ENCODE data around the gene CNOT6L. TPM values are rescaled to one million over a fixed set of nuclear protein-coding genes. Genes with fewer than 3 reads are reported as not detected.

CNOT6L gene
- total RNA-seq, 1 donor from 2014 or later, result 49.4 TPM

GRCh38 chr4:77848508-77848907, 29.3 kb upstream of the CNOT6L start:
- no peak for DNase-seq (ENCODE audit: low spot score in 2 of 2, unreplicated experiment in 2 of 2)
- TF ChIP-seq, protein P1, sequence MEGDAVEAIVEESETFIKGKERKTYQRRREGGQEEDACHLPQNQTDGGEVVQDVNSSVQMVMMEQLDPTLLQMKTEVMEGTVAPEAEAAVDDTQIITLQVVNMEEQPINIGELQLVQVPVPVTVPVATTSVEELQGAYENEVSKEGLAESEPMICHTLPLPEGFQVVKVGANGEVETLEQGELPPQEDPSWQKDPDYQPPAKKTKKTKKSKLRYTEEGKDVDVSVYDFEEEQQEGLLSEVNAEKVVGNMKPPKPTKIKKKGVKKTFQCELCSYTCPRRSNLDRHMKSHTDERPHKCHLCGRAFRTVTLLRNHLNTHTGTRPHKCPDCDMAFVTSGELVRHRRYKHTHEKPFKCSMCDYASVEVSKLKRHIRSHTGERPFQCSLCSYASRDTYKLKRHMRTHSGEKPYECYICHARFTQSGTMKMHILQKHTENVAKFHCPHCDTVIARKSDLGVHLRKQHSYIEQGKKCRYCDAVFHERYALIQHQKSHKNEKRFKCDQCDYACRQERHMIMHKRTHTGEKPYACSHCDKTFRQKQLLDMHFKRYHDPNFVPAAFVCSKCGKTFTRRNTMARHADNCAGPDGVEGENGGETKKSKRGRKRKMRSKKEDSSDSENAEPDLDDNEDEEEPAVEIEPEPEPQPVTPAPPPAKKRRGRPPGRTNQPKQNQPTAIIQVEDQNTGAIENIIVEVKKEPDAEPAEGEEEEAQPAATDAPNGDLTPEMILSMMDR (IDR thresholded peaks at IDR 0.05; ENCODE audit: unreplicated experiment), result no peak
- Mint-ChIP-seq H3K27ac (no peak overlapping the region), H3K4me3 (no peak overlapping the region), H3K4me1 (no peaks in the 10 kb centered on the region), H3K36me3 (no peaks in the 10 kb centered on the region), H3K9me3 (no peaks in the 10 kb centered on the region), H3K27me3 (ENCODE audit: low read depth) (no peaks in the 10 kb centered on the region)

GRCh38 chr4:77845929-77846328, 26.8 kb upstream of the CNOT6L start:
- Mint-ChIP-seq H3K4me3 (no peak overlapping the region), H3K9me3 (no peaks in the 10 kb centered on the region), H3K36me3 (no peaks in the 10 kb centered on the region), H3K4me1 (no peaks in the 10 kb centered on the region), H3K27me3 (ENCODE audit: low read depth) (no peaks in the 10 kb centered on the region), H3K27ac (no peak overlapping the region)
- TF ChIP-seq, protein P1 (IDR thresholded peaks at IDR 0.05; ENCODE audit: unreplicated experiment), result no peak
- no peak for DNase-seq (ENCODE audit: low spot score in 2 of 2, unreplicated experiment in 2 of 2)

DNA sequence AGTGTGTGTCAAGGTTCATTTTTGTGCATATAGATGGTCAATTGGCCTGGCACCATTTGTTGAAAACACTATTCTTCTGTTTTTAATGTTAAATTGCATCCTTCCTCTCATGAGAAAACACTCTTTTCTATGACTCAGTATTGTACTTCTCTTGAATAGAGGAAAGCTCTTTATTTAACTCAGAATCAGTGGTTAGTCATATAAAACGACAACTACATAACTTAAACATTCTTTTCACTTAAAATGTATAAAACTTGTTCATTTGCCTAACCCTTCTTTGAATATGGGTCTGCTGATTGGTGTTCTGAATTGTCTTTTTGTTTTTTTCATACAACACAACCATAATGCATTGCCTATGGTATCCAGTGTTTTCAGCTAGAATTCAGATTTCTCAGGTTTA, 26.2 kb upstream of the CNOT6L start:
- H3K36me3 Mint-ChIP-seq, result no peaks in the 10 kb centered on the region
- H3K27me3 Mint-ChIP-seq (ENCODE audit: low read depth), result no peaks in the 10 kb centered on the region
- H3K4me3 Mint-ChIP-seq, result no peak overlapping the region
- TF ChIP-seq, protein P1 (IDR thresholded peaks at IDR 0.05; ENCODE audit: unreplicated experiment), result no peak
- no peaks in the 10 kb centered on the region for H3K9me3 Mint-ChIP-seq
- H3K4me1 Mint-ChIP-seq, result no peaks in the 10 kb centered on the region
- no peak for DNase-seq (ENCODE audit: low spot score in 2 of 2, unreplicated experiment in 2 of 2)
- H3K27ac Mint-ChIP-seq, result no peak overlapping the region

DNA sequence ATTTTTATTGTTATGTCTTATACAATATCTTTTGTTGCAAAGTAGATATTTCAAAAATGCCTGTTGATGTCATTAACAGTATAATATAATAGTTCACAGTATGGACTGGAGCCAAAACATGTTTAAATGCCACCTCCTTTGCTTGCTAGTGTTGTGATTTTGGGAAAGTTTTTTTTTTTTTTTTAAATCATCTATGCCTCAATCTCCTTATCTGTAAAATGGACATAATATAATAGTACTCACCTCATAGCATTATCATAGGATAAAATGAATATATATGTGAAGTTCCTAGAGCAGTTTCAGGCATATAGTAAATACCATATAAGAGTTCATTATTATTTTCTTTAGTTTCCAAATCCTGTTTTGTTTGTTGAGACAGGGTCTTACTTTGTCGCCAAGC, 25.2 kb upstream of the CNOT6L start:
- no peak for DNase-seq (ENCODE audit: low spot score in 2 of 2, unreplicated experiment in 2 of 2)
- H3K9me3 Mint-ChIP-seq, result no peaks in the 10 kb centered on the region
- H3K36me3 Mint-ChIP-seq, result no peaks in the 10 kb centered on the region
- H3K4me1 Mint-ChIP-seq, result no peaks in the 10 kb centered on the region
- TF ChIP-seq, protein P1 (IDR thresholded peaks at IDR 0.05; ENCODE audit: unreplicated experiment), result no peak
- H3K27me3 Mint-ChIP-seq (ENCODE audit: low read depth), result no peaks in the 10 kb centered on the region
- H3K27ac Mint-ChIP-seq, result no peak overlapping the region
- no peak overlapping the region for H3K4me3 Mint-ChIP-seq

- no peaks in the 10 kb centered on the region for H3K4me1 Mint-ChIP-seq
- DNase-seq (ENCODE audit: low spot score in 2 of 2, unreplicated experiment in 2 of 2), result no peak
- H3K27me3 Mint-ChIP-seq (ENCODE audit: low read depth), result no peaks in the 10 kb centered on the region
- no peak overlapping the region for H3K4me3 Mint-ChIP-seq
- H3K36me3 Mint-ChIP-seq, result no peaks in the 10 kb centered on the region
- TF ChIP-seq, protein P1 (IDR thresholded peaks at IDR 0.05; ENCODE audit: unreplicated experiment), result no peak
- H3K27ac Mint-ChIP-seq, result no peak overlapping the region
- H3K9me3 Mint-ChIP-seq, result no peaks in the 10 kb centered on the region
These were observed 24.5 kb upstream of the CNOT6L start for GRCh38 chr4:77843628-77844027.

DNA sequence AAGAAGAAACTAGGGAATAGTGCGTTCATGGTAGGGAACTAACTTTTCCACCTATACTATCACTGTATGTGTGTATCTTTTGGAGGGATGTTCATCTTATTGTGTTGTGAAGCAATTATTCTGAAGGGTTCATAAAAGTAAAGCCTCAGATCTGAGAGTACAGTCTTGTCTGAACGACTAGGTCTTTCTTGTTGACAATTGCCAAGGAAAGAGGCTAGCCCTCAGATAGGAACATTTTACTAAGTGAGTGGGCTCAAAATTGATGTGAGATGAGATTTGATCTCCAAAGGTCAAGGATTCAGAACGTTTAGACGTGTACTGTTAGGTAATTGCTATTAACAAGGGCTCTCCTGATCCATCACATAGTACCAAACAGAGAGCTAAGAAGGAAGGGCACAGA, 15.2 kb upstream of the CNOT6L start:
- H3K27ac Mint-ChIP-seq, result no peak overlapping the region
- TF ChIP-seq, protein P1 (IDR thresholded peaks at IDR 0.05; ENCODE audit: unreplicated experiment), result no peak
- H3K4me3 Mint-ChIP-seq, result no peak overlapping the region
- no peak for DNase-seq (ENCODE audit: low spot score in 2 of 2, unreplicated experiment in 2 of 2)
- no peaks in the 10 kb centered on the region for H3K9me3 Mint-ChIP-seq
- peaks cover 13% of the 10 kb centered on the region for H3K4me1 Mint-ChIP-seq
- no peaks in the 10 kb centered on the region for H3K36me3 Mint-ChIP-seq
- H3K27me3 Mint-ChIP-seq (ENCODE audit: low read depth), result peaks cover 2% of the 10 kb centered on the region
